KMS-11 (cell line): ENCODE results near the gene ZMYM4.

Experiments
- H2AFZ ChIP-seq: fragments of 200-600 bp; sonication (generic); 2 replicates; pipeline ENCODE4 v1.6.1; 2016; ENCODE audit warnings: antibody characterized with exemption, mixed run types, low read depth
- H3K27ac ChIP-seq: fragments of 200-600 bp; sonication (generic); 2 replicates; pipeline ENCODE4 v1.6.1; 2016; ENCODE audit warnings: mild to moderate bottlenecking, mixed run types
- H3K27me3 ChIP-seq: fragments of 200-600 bp; sonication (generic); 2 replicates; pipeline ENCODE4 v1.6.1; 2017; ENCODE audit warnings: mild to moderate bottlenecking, low read depth, mixed run types, moderate library complexity; ENCODE audit not compliant: insufficient read depth
- H3K36me3 ChIP-seq: fragments of 200-600 bp; sonication (generic); 2 replicates; pipeline ENCODE4 v1.6.1; 2017; ENCODE audit warnings: mild to moderate bottlenecking, mixed run types; ENCODE audit not compliant: insufficient read depth
- H3K4me1 ChIP-seq: fragments of 200-600 bp; sonication (generic); 2 replicates; pipeline ENCODE4 v1.6.1; 2016; ENCODE audit warnings: mild to moderate bottlenecking, low read depth, mixed run types; ENCODE audit not compliant: poor library complexity, severe bottlenecking
- H3K4me2 ChIP-seq: fragments of 200-600 bp; sonication (generic); 2 replicates; pipeline ENCODE4 v1.7.0; 2016; ENCODE audit warnings: mild to moderate bottlenecking, mixed run types
- H3K4me3 ChIP-seq: fragments of 200-600 bp; sonication (generic); IDR thresholded peaks from 2 replicates; pipeline ENCODE4 v1.6.1; 2017; ENCODE audit warnings: low read depth, low read length, mixed read lengths; ENCODE audit not compliant: insufficient read depth
- H3K79me2 ChIP-seq: fragments of 200-600 bp; sonication (generic); 2 replicates; pipeline ENCODE4 v1.6.1; 2016; ENCODE audit warnings: low read depth, mixed run types; ENCODE audit not compliant: insufficient read depth
- H3K9ac ChIP-seq: fragments of 200-600 bp; sonication (generic); 2 replicates; pipeline ENCODE4 v1.6.1; 2016; ENCODE audit warnings: mild to moderate bottlenecking, mixed run types
- H4K20me1 ChIP-seq: fragments of 200-600 bp; sonication (generic); 2 replicates; pipeline ENCODE4 v1.6.1; 2016; ENCODE audit warnings: mild to moderate bottlenecking, mixed run types; ENCODE audit not compliant: insufficient read depth
- TF ChIP-seq, protein P1 (sequence below): fragments of 200-600 bp; sonication (generic); conservative IDR thresholded peaks from 2 replicates; pipeline ENCODE4 v1.6.1; 2017; ENCODE audit warnings: low read depth, mild to moderate bottlenecking, antibody characterized with exemption, low read length, moderate library complexity, mixed read lengths

Gene ZMYM4

DNA sequence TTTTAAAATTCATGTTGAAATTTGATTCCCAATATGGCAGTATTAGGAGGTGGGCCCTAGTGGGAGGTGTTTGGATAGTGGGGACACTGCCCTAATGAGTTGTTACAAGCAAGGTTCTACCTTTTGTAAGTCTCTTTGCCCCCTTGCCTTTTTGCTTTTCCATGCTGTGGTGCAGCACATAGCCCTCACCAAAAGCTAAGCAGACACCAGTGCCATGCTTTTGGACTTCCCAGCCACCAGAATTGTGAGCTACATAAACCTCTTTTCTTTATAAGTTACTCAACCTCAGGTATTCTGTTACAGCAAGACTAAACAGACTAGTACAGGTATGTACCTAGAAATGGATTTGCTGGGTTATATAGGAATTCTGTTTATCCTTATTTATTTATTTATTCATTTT is 13.7 kb downstream of the ZMYM4 start:
- no peak overlapping the region for H3K27ac ChIP-seq

DNA sequence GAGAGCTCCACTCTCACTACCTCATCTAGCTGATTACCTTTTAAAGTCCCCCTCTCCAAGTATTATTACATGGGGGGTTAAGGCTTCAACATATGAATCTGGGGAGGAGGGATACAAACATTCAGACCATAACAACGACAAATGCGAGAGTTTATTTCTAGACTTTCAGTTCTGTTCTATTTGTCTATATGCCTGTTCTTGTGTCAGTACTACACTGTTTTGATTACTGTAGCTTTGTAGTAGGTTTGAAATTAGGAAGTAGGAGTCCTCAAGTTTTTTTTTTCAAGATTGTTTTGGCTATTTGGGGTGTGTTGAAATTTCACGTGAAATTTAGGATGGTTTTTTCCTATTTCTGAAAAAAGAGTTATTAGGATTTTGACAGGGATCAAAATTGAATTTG is 16.3 kb downstream of the ZMYM4 start:
- no peak overlapping the region for H3K27ac ChIP-seq
- TF ChIP-seq, protein P1, sequence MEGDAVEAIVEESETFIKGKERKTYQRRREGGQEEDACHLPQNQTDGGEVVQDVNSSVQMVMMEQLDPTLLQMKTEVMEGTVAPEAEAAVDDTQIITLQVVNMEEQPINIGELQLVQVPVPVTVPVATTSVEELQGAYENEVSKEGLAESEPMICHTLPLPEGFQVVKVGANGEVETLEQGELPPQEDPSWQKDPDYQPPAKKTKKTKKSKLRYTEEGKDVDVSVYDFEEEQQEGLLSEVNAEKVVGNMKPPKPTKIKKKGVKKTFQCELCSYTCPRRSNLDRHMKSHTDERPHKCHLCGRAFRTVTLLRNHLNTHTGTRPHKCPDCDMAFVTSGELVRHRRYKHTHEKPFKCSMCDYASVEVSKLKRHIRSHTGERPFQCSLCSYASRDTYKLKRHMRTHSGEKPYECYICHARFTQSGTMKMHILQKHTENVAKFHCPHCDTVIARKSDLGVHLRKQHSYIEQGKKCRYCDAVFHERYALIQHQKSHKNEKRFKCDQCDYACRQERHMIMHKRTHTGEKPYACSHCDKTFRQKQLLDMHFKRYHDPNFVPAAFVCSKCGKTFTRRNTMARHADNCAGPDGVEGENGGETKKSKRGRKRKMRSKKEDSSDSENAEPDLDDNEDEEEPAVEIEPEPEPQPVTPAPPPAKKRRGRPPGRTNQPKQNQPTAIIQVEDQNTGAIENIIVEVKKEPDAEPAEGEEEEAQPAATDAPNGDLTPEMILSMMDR = no peak
- H3K4me1 ChIP-seq = no peaks in the 10 kb centered on the region
- H3K79me2 ChIP-seq = no peaks in the 10 kb centered on the region
- H3K4me3 ChIP-seq = no peak overlapping the region
- no peak overlapping the region for H2AFZ ChIP-seq
- no peak overlapping the region for H3K9ac ChIP-seq
- H3K4me2 ChIP-seq = no peak overlapping the region
- no peaks in the 10 kb centered on the region for H3K36me3 ChIP-seq
- H4K20me1 ChIP-seq = no peaks in the 10 kb centered on the region
- no peaks in the 10 kb centered on the region for H3K27me3 ChIP-seq

More for the DNA sequence above, 13.7 kb downstream of the ZMYM4 start:
- no peaks in the 10 kb centered on the region for H4K20me1 ChIP-seq
- H3K4me3 ChIP-seq = no peak overlapping the region
- TF ChIP-seq, protein P1 = no peak
- no peak overlapping the region for H2AFZ ChIP-seq
- no peak overlapping the region for H3K9ac ChIP-seq
- no peaks in the 10 kb centered on the region for H3K36me3 ChIP-seq
- no peaks in the 10 kb centered on the region; the same call in 1 of the 2 replicates for H3K79me2 ChIP-seq
- no peak overlapping the region for H3K4me2 ChIP-seq
- H3K4me1 ChIP-seq = no peaks in the 10 kb centered on the region
- H3K27me3 ChIP-seq = no peaks in the 10 kb centered on the region

DNA sequence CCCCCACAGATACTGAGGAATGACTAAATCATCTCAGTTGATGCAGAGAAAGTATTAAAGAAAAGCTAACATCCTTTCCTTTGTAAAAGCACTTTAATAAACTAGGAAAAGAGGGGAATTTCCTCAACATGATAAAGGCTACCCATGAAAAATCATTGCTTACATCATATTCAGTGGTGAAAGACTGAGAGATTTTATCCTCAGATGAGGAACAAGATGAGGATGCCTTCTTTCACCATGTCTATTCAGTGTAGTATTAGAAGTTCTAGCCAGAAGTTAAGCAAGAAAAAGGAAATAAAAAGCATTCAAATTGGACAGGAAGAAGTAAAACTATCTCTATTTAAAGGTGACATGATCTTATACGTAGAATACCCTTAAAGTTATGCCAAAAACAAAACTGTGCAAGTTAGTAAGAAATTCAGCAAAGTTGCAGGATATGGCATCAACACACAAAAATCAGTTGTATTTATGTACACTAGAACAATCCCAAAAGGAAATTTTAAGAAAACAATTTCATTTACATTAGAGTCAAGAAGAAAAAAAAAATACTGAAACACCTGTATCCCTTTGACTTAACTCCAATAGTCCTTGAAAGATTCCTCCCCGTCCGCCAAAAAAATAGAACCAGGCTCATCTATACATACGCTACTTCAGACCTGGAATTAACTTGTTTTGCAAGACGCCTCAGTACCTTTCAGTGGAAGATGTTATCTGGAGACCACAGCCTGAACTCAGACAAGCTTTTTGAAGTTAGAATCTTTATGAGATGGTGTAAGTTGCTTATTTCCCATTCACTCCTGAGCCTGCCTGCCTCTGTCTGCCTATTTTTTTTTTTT is 17.5 kb downstream of the ZMYM4 start:
- no peak overlapping the region for H3K27ac ChIP-seq
- no peaks in the 10 kb centered on the region for H3K79me2 ChIP-seq
- no peaks in the 10 kb centered on the region for H3K36me3 ChIP-seq
- H3K27me3 ChIP-seq = no peaks in the 10 kb centered on the region
- H3K9ac ChIP-seq = no peak overlapping the region
- H2AFZ ChIP-seq = no peak overlapping the region
- H3K4me1 ChIP-seq = no peaks in the 10 kb centered on the region
- H3K4me3 ChIP-seq = no peak overlapping the region
- no peaks in the 10 kb centered on the region for H4K20me1 ChIP-seq
- H3K4me2 ChIP-seq = no peak overlapping the region
- TF ChIP-seq, protein P1 = no peak

DNA sequence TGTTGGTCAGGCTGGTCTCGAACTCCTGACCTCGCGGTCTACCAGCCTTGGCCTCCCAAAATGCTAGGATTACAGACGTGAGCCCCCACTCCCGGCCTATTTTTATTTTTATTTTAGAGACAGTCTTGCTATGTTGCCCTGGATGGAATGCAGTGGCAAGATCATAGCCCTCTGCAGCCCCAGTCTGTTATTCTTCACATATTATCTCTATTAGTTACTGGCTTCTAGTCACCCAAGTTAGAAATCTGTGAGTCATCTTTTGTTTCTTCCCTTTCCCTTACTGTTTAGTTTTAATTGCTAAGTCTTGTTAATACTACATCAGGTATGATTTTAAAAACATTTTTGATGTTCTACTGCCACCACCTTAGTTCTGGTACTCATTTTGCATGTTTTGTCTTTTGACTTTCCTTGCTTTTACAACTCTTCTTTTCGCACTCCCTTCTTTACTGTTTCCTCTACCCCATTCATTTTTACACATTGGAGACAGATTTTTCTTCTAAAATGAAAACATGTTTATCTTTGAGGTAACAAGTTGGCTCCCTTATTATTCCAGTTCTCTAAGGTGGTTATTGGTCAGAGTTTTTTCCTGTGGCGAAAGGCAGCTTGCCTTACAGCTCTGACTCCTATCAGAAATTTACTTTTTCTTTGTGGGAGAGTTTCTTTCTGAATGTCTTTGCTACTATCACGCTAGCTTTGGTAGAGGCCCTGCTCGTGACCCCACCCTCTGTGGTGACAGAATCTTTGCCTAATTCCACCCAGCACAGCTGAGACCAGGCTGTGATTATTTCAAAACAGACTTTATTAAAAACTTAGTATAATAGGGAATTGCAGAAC is 19.5 kb downstream of the ZMYM4 start:
- Histone ChIP-seq H3K9ac (no peak overlapping the region), H3K4me2 (no peak overlapping the region), H3K79me2 (no peaks in the 10 kb centered on the region), H3K27me3 (no peaks in the 10 kb centered on the region), H3K4me1 (no peaks in the 10 kb centered on the region), H4K20me1 (no peaks in the 10 kb centered on the region), H3K27ac (no peak overlapping the region), H2AFZ (no peak overlapping the region), H3K36me3 (no peaks in the 10 kb centered on the region), H3K4me3 (no peak overlapping the region)
- TF ChIP-seq, protein P1 = no peak
